GM19351 (cell line): Measurements from ENCODE around the gene NDUFA11.

Experiments
- ATAC-seq: cut with Tn5 transposase; IDR thresholded peaks from one replicate; pipeline ENCODE4 v1.9.1; 2021; ENCODE audit warnings: mild to moderate bottlenecking, moderate library complexity; ENCODE audit not compliant: unreplicated experiment

NDUFA11 gene

GRCh38 chr19:5932609-5933262 lies 29.1 kb upstream of the NDUFA11 start:
- no peak for ATAC-seq

DNA sequence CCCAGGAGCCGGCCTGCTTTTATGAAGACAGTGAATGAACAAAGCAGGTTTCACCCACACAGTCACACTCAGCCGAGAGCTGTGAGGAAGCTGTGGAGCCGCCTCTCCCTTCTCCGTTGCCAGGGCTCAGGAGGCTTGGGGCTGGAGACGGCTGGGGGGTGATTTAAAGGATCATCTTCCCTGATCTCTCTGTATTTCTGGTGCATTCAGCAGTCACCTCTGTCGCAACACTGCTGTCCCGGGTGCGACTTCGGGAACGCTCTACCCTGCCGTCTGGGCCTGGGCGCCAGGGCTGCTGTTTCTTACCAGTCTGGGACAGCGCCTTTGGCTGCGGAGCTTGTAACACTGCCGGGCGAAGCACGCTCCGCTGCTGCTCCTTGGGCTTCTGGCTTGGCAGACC lies 28.6 kb upstream of the NDUFA11 start:
- ATAC-seq, result no peak

DNA sequence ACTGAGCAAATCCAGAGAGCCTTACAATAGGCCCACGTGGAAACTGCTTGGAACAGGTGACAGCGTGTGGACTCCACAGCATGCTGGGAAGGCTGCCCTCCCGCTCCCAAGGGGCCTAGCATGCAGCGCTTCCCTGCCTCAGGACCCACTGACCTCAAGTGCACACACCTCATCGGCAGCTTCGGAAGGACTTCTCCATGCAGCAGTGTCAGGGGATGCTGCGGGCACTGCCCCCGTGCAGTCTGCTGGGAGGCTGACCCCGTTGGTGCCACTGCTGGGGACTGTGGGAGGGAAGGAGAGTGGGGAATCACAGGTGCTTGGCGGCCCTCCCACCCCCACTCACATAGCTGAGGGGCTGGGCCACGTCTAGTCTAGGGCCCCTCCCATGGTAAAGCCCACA lies 27.7 kb upstream of the NDUFA11 start:
- no peak for ATAC-seq

DNA sequence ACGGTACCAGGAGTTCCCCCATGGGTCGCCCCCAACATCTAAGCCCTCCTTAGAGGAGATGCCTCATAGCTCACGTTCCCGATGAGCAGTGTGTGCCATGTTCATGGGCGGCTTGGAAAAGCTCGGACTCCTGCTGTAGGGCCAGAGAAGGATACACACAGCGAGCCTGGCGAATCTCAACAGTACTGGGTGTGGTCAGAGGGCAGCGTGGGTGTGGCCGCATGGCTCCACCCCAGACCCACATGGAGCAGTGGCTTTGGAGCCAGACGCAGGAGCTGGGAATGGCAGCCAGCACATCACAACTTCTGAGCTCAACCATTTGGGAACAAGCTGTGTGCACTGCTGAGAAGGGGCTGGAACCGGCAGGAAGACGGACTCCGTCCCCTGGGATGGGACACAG lies 26.0 kb upstream of the NDUFA11 start:
- no peak for ATAC-seq

GRCh38 chr19:5929179-5929578 lies 25.6 kb upstream of the NDUFA11 start:
- no peak for ATAC-seq

DNA sequence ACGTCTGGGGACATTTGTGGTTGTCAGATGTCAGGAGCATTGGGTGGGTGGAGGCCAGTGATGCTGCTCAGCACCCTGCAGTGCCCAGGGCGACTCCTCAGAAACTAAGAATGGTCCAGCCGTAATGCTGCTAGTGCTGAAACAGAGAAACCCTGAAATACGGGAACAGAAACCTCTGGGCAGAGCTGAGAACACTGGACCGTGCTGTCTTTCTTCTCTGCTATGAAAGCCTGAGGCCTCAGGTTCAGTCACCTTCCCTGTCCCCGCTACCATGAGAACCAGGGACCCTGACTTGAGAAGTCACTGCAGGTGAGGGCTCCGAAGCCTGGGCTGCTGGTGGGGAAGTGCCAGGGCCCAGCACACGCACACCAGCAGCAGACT lies 23.8 kb upstream of the NDUFA11 start:
- ATAC-seq, result peak; percentile 64

- no peak for ATAC-seq
These were observed 23.3 kb upstream of the NDUFA11 start for GRCh38 chr19:5926641-5927440.

GRCh38 chr19:5925830-5926427 lies 22.3 kb upstream of the NDUFA11 start:
- ATAC-seq, result no peak

DNA sequence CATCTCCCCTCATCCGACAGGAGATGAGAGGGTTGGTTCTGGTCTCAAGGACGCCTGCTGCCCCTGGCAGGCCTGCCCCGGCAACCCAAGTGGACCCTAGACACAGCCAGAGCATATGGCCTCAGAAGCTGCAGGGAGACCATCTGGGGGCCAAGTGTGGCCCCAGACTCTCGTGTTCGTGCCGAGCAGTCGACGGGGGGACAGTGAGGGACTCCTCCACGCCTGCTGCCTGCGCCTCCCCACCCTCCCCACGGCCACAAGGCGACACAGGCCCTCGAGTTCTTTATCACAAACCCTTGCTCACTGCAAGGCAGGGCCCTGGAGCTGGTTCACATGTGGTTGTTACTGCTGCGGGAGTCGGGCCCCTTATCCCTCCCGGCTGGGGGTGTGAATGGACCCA lies 19.8 kb upstream of the NDUFA11 start:
- ATAC-seq, result no peak

GRCh38 chr19:5922161-5922545 lies 18.6 kb upstream of the NDUFA11 start:
- ATAC-seq, result no peak

GRCh38 chr19:5921516-5922160 lies 18.0 kb upstream of the NDUFA11 start:
- no peak for ATAC-seq

DNA sequence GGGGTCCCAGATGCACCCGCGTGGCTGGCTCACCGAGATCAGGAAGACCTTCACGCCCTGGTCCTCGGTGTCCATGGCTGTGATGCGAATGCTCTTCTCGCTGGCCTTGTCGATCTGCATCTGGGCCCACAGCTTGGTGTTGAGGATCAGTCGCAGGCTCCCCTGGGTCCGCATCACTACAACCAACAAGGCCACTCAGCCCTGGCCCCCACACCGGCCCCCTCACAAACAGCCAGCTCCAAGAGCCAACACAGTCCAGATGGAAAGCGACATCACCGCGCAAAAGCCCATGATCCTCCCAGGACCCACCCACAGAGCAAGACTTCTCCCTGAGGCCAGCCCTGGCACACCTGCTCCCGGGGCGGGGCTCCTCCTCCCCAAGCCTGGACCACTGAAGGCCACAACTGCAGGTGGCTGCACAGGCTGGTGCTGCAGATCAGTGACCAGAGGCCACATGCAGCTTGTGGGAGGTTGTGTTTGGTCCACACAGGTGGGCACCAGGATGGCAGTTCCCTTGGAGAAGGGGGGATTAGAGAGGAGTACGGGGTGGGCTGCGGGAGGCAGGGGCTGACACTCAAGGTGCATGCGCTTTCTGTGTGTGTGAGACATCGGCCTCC lies 15.0 kb upstream of the NDUFA11 start:
- no peak for ATAC-seq

- ATAC-seq, result no peak
These were observed 14.0 kb upstream of the NDUFA11 start for GRCh38 chr19:5917431-5918107.

GRCh38 chr19:5916181-5916708 lies 12.7 kb upstream of the NDUFA11 start:
- no peak for ATAC-seq

GRCh38 chr19:5915782-5916165 lies 12.2 kb upstream of the NDUFA11 start:
- no peak for ATAC-seq

GRCh38 chr19:5914946-5915781 lies 11.6 kb upstream of the NDUFA11 start:
- ATAC-seq, result no peak

GRCh38 chr19:5914358-5914774 lies 10.8 kb upstream of the NDUFA11 start:
- no peak for ATAC-seq

- ATAC-seq, result no peak
These were observed 10.3 kb upstream of the NDUFA11 start, which contains the start of gene CAPS for GRCh38 chr19:5913739-5914357. Gene CAPS, plus strand, starts transcription at chr19:5914254. Its CDS starts 153 bp downstream, at chr19:5914407.

DNA sequence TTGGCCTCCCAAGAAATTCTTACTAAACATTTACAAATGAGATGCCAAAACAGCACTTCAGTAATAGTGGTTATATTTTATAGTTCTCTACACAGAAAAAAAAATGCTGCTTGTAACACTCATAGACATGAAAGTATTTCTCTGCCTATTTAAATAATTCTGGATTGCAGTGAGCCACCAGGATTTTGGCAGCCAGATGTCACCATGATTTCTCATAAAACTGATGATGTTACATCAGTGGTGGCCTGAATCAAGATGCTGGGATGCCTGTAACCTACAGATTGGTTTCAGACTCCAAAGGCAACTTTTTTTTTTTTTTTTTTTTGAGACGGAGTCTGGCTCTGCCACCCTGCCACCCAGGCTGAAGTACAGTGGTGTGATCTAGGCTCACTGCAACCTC lies 7.8 kb upstream of the NDUFA11 start:
- ATAC-seq, result no peak
